Upper lobe of right lung (tissue), 1 donor: ENCODE measurements around the gene NSD2. TPM values are rescaled to one million over a fixed set of nuclear protein-coding genes. Genes with fewer than 3 reads are reported as not detected.
A peak's percentile ranks its signal among the peaks of the same experiment; 100 is the strongest.

Source experiments
- ATAC-seq: fragments of 200-7000 bp; cut with Tn5 transposase; one replicate; pipeline ENCODE4 v1.9.1; 2020; ENCODE audit warnings: mild to moderate bottlenecking, moderate library complexity
- DNase-seq: peaks from one replicate; pipeline ENCODE4 v3.0.0-alpha.2; 2020
- H3K27ac ChIP-seq: fragments of 200-600 bp; one replicate; pipeline ENCODE4 v1.8.0; 2022
- H3K27me3 ChIP-seq: fragments of 200-600 bp; one replicate; pipeline ENCODE4 v1.8.0; 2022; ENCODE audit warnings: mild to moderate bottlenecking
- H3K36me3 ChIP-seq: fragments of 200-600 bp; one replicate; pipeline ENCODE4 v1.8.0; 2022
- H3K4me1 ChIP-seq: fragments of 200-600 bp; one replicate; pipeline ENCODE4 v1.8.0; 2022
- H3K4me3 ChIP-seq: fragments of 200-600 bp; one replicate; pipeline ENCODE4 v1.8.0; 2022; ENCODE audit warnings: mild to moderate bottlenecking
- H3K9me3 ChIP-seq: fragments of 200-600 bp; one replicate; pipeline ENCODE4 v1.8.0; 2022
- intact Hi-C: fragments of 100-400 bp; cut with DNase I; formaldehyde crosslinking; loops from one replicate; pipeline ENCODE4 v1.11.0; 2022
- total RNA-seq: library from RNA; stranded (reverse); fragmentation: NEBNext Ultra II Directional; extraction: Animal tissue kit (Norgen Biotek cat#: 25700); gene quantifications from one replicate; pipeline ENCODE4 v1.2.1, GENCODE V29; 2021
- TF ChIP-seq, protein P1 (sequence below): fragments of 200-600 bp; IDR thresholded peaks from one replicate; pipeline ENCODE4 v1.8.0; 2022; ENCODE audit warnings: antibody characterized with exemption
- donor health status: DM: no; HTN: yes; CAD: no; lungs with severe emphysema.

Gene NSD2
- total RNA-seq, 1 donor from 2014 or later = 45.2 TPM

DNA sequence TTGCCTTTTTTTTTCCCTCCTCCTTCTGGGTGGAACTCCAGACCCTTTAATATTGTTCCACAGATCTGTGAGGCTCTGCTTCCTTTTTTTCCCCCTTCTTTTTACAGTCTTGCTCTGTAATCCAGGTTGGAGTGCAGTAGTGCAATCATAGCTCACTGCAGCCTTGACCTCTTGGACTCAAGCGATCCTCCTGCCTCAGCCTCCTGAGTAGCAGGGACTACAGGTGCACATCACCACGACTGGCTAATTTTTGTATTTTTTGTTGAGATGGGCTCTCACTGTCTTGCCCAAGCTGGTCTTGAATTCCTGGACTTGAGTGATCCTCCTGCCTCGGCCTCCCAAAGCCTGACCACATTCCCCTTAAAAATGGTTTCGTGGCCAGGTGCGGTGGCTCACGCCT lies 26.8 kb downstream of the NSD2 start:
- TF ChIP-seq, protein P1, sequence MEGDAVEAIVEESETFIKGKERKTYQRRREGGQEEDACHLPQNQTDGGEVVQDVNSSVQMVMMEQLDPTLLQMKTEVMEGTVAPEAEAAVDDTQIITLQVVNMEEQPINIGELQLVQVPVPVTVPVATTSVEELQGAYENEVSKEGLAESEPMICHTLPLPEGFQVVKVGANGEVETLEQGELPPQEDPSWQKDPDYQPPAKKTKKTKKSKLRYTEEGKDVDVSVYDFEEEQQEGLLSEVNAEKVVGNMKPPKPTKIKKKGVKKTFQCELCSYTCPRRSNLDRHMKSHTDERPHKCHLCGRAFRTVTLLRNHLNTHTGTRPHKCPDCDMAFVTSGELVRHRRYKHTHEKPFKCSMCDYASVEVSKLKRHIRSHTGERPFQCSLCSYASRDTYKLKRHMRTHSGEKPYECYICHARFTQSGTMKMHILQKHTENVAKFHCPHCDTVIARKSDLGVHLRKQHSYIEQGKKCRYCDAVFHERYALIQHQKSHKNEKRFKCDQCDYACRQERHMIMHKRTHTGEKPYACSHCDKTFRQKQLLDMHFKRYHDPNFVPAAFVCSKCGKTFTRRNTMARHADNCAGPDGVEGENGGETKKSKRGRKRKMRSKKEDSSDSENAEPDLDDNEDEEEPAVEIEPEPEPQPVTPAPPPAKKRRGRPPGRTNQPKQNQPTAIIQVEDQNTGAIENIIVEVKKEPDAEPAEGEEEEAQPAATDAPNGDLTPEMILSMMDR = no peak
- intact Hi-C loops = loop anchor here (10.0 kb wide), 1 partner anchor 153 kb away; no protein-coding TSS in a partner anchor
- Histone ChIP-seq H3K4me3 (no peak overlapping the region), H3K27ac (no peak overlapping the region), H3K9me3 (no peaks in the 10 kb centered on the region), H3K36me3 (peaks cover 5% of the 10 kb centered on the region), H3K4me1 (no peaks in the 10 kb centered on the region), H3K27me3 (no peaks in the 10 kb centered on the region)
- ATAC-seq (no peak), DNase-seq (peak; percentile 3)

DNA sequence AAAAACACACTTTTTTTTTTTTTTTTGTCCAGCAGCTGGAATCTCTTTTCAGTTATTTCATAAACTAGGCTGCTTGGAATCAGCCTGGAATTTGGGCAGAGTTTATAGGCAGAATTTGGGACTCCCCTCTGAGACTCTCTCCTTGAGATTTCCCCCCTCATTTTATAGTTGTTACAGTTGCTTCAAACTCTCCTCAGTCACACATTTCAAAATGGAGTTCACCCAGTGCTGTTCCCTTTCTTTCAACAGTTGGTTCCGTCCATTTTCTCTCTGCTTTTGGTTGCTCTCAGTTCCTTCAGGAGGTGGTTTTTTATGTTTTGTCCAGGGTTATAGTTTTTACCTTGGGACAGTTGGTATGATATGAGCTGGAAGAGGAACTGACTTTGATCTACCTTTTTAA lies 27.5 kb downstream of the NSD2 start:
- intact Hi-C loops = loop anchor here (10.0 kb wide), 1 partner anchor 154 kb away; no protein-coding TSS in a partner anchor
- Histone ChIP-seq H3K4me1 (no peaks in the 10 kb centered on the region), H3K27ac (no peak overlapping the region), H3K9me3 (no peaks in the 10 kb centered on the region), H3K27me3 (no peaks in the 10 kb centered on the region), H3K4me3 (no peak overlapping the region), H3K36me3 (peaks cover 5% of the 10 kb centered on the region)
- TF ChIP-seq, protein P1 = no peak
- DNase-seq (no peak), ATAC-seq (no peak)

DNA sequence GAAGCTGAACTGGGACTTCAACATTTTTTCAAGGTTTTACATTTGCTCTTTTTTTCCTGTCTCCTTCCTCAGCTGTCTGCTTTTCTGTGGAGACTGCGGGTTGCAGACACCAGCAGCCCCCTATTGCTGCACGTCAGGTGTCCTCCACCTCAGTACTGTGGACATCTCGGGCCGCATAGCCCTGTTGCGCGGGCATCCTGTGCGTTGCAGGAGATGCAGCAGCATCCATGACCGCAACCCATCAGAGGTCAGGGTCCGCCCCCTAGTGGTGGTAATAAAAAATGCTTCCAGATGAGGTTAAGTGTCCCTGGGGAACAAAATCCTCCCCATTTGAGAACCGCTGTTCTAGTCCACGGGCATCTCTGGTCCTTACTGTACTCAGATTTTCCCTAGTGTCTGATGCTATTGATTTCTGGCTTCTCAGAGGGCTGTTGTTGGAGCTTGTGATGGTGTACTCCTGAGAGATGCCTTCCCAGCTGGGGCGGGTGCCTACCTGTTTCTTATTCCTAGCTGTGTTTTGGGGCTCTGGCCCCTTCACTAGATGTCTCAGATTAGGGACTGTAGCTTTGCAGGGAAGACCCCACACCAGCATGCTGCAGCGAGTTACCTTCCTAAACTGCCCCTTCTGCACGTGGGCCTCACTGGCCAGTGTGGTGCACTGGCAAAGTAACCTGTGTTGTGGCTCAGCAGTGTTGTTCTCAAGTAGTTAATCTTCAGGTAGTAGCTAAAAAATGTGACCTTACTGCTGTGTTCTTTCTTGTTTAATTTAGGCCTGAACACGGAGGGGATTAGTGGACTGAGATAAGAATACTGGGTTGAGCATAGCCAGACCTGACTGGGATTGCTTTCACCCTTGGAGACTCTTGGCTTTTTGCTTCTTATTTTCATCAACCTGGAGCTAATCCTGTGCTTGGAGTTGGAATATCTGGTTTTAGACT lies 28.2 kb downstream of the NSD2 start:
- H3K9me3 ChIP-seq = no peaks in the 10 kb centered on the region
- H3K27me3 ChIP-seq = no peaks in the 10 kb centered on the region
- DNase-seq = peak; percentile 80
- no peak overlapping the region for H3K27ac ChIP-seq
- ATAC-seq = peak; percentile 92
- peaks cover 11% of the 10 kb centered on the region for H3K36me3 ChIP-seq
- H3K4me1 ChIP-seq = no peaks in the 10 kb centered on the region
- TF ChIP-seq, protein P1 = peak; percentile 88
- no peak overlapping the region for H3K4me3 ChIP-seq
- intact Hi-C loops = loop anchor here (10.0 kb wide), 1 partner anchor 155 kb away; no protein-coding TSS in a partner anchor

DNA sequence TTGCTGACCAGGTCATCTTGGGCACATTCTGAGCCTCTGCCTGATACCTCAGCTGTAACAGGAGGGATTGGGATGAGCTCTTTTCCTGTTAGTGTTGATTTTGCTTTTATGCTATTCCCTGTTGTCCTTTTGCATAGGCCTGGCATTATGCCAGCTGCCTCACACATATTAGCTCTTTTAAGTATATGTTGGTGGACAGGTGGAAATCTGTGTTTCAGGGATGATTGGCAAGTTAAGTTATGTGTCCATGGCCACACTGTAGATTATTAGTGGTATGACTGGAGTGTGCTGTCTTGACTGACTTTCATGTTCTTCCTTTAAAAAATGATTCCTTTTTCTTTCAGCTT lies 28.9 kb downstream of the NSD2 start:
- Histone ChIP-seq H3K27ac (no peak overlapping the region), H3K4me1 (no peaks in the 10 kb centered on the region), H3K4me3 (no peak overlapping the region), H3K36me3 (peaks cover 14% of the 10 kb centered on the region), H3K9me3 (no peaks in the 10 kb centered on the region), H3K27me3 (no peaks in the 10 kb centered on the region)
- TF ChIP-seq, protein P1 = no peak
- intact Hi-C loops = no loop called here
- DNase-seq (peak; percentile 1), ATAC-seq (no peak)

DNA sequence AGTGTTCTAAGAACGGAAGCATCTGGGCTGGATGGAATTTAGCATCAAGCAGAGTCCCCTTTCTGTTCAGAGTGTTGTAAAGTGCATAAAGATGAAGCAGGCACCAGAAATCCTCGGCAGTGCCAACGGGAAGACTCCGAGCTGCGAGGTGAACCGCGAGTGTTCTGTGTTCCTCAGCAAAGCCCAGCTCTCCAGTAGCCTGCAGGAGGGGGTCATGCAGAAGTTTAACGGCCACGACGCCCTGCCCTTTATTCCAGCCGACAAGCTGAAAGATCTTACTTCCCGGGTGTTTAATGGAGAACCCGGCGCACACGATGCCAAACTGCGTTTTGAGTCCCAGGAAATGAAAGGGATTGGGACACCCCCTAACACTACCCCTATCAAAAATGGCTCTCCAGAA lies 29.4 kb downstream of the NSD2 start:
- DNase-seq = peak; percentile 52
- no peak for ATAC-seq
- Histone ChIP-seq H3K4me3 (no peak overlapping the region), H3K4me1 (no peaks in the 10 kb centered on the region), H3K27ac (peak overlapping the region; percentile 49), H3K9me3 (no peaks in the 10 kb centered on the region), H3K27me3 (no peaks in the 10 kb centered on the region), H3K36me3 (peaks cover 16% of the 10 kb centered on the region)
- intact Hi-C loops = no loop called here
- TF ChIP-seq, protein P1 = no peak
